SU-DHL-6 (cell line): ENCODE data around the gene SGK1.
"Not testable (repeated sequence)": the region's sequence is repeated elsewhere in the genome, so short reads cannot be mapped to it uniquely, and the experiment has no call there.

Source experiments
- CTCF ChIP-seq: fragments of 200-600 bp; sonication (generic); IDR thresholded peaks from one replicate; pipeline ENCODE4 v1.5.1; 2017; ENCODE audit warnings: antibody characterized with exemption, mild to moderate bottlenecking, low read length, moderate library complexity; ENCODE audit not compliant: insufficient read depth, poor library complexity, severe bottlenecking
- EZH2phosphoT487 ChIP-seq: fragments of 200-600 bp; sonication (generic), shearing (Covaris generic); conservative IDR thresholded peaks from 2 replicates; pipeline ENCODE4 v1.6.1; 2018; ENCODE audit warnings: mild to moderate bottlenecking, antibody characterized with exemption, low read length, moderate library complexity, mixed read lengths

GRCh38 chr6:134304381-134304780 is 13.5 kb downstream of the SGK1 start:
- TF ChIP-seq CTCF, EZH2phosphoT487: not testable (repeated sequence)
